Stimulated activated CD4-positive, alpha-beta T cell treated with anti-CD3 and anti-CD28 coated beads, TNF-alpha, amount 100 ng/mL, for 48 hours (primary cell): ENCODE measurements around the gene ASB15.
"Not testable (repeated sequence)": the region's sequence is repeated elsewhere in the genome, so short reads cannot be mapped to it uniquely, and the experiment has no call there.

ENCODE experiments used
- DNase-seq, 3 donors: peaks; one replicate each; pipeline ENCODE4 v3.0.0-alpha.2; 2020; ENCODE audit warnings: low read depth in 3 of 3

ASB15 gene

DNA sequence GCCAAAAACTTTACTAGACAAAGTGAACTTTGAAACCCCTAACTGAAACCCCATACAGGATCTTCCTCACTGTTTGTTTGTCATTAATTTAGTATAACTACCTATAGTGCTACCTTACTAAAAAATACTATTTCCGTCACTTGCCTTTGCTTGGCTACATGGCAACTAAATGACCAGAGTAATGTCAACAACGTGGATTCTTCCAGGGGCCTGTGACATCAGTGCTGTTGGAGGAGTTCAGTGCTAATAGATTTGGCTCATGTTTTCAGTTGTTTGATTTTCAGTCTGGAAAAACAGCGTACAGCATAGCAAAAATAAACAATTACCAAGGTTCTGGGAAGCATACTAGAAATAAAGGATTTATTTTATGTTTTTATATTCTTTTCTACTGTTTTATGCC is 3.0 kb upstream of the ASB15 start:
- no peak for DNase-seq

DNA sequence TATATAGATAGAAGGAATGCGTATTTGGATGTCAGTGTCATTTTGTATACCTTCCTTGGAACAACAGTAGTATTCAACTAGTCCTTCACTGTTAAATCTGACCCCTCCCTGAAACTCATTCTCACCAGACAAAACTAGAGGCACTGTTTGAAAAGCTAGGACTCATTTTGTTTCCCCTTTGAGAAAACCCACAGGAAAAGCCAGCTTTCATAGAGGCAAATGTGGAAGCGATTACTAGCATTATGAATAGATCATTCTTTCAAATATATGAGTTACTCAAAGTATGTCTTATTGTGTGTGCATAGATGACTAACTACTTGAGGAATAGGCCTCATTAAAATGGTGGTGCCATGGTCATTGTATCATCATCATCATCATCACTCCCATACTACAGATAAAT is 1.9 kb upstream of the ASB15 start:
- DNase-seq = no peak

DNA sequence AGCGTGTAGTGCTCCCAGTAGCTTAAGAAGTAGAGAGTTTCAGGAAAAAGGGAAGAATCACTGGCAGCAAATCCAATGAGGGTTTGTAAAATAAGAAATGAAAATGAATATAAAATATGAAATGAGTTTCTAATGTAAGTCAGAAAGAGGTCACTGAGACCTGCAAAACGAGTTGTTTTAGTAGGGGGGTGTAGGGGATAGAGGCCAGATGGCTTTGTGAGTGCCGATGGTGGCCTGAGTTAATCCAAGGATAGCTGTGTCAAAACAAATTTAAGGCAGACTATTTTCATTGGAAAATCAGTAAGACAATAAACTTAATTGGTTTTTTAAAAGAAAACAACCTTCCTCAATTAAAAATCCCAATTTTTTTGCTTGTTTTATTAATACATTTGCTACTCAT is 745 bp upstream of the ASB15 start:
- no peak for DNase-seq

DNA sequence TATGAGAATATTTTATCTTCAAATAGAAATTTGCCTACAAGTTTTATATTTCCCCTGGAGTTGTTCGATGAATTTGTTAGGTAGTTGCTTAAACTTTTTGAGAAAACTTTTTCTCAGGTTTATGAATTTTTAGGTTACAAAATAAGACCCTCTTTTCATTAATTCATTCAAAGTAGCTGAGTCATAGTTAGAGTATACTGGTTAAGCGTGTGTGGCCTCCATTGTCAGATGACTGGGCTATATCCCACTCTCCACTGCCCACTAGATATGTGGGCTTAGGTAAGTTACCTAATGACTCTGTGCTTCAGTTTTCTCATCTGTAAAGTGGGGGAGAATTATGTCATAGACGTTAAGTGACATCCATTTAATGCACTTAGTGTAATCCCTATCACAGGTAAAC is 1.0 kb downstream of the ASB15 start:
- DNase-seq = no peak

DNA sequence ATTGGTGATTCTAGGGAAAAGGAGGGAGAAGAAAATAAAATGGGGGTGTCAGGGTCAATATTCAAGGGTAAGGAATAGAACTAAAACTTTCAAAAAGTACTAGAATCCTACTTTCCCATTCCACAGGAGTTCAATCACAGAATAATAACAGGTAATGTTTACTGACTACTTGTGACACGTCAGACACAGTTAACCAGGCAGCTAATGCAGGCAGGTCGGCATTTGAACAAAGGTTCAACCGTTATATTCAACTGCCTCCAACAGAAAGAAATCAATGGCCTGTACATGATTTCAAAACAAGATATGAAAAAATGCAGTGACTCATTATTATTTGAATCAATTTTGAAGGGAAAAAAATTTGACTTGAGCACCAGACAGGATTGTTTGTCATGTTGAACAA is 3.1 kb downstream of the ASB15 start:
- DNase-seq = no peak

DNA sequence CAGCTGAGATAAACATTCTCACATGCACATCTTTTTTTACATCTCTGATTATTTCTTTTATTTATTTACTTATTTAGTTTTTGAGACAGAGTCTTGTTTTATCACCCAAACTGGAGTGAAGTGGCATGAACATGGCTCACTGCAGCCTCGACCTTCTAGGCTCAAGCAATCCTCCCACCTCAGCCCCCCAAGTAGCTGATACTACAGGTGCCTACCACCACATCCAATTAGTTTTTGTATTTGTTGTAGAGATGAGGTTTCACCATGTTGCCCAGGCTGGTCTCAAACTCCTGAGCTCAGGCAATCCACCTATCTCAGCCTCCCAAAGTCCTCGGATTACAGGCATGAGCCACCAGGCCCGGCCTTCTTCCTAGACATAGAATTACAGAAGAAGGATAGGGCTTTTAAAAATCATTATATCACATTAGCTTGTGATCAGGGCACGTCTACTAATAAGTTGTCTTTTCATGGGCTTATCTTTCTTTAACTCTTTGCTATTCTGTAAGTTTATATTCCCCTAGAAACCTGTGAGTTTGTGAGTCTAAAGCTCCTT is 5.9 kb downstream of the ASB15 start:
- DNase-seq = no peak

DNA sequence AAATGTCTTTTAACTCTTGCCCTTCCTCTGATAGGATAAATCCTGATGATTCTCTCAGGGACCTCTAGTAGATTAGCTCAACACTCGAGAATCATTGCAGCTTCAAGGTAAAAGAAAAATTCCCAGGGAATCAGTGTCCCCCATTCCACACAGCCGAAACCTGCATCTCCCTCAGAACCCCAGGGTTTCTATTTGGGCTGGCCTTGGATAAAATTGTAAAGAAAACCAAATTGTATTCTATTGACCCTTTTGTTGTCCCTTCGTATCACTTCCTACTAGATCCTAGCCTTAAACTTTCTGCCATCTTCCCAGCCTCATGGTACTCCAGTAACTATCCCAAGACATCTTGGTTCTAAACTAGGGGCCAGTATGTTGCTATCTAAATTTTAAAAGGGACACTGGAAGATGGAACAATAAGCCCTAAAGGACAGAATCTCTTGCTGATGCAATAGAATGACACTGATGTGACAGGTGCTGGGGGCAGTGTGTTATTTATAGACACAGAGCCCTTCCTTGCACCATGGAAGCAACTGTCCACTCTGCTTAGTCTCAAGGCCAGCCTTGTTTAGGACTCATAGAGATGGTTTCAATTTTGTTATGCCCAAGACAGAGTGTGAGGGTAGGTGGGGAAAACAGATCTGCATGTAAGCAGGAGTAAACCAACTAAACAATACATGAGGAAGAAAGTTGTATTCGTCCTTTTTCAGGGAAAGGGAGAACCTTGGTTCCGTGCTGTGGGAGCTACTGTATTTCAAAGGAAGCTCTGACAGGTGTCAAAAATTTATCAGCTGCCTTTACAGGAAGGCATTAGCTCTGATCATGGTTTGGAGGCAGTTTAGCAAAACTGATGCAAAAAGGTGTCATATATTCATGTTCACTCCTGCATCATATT is 7.6 kb downstream of the ASB15 start:
- no peak for DNase-seq

DNA sequence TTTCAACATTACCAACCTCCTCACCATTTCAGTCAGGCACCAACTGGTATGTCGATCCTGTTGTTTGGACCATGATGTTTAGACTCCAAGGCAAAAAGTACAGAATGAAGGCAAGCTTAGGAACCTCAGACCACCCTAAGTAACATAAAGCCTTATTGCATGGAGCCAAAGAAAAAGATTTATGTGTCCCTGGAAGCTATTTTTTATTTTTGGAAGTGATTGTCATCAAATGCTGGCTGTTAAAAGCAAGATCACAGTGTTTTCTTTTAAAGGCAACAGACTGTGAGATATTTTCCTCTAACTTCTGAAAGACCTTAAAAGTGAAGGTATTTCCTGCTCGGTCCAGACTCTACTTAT is 8.2 kb downstream of the ASB15 start:
- DNase-seq = no peak

DNA sequence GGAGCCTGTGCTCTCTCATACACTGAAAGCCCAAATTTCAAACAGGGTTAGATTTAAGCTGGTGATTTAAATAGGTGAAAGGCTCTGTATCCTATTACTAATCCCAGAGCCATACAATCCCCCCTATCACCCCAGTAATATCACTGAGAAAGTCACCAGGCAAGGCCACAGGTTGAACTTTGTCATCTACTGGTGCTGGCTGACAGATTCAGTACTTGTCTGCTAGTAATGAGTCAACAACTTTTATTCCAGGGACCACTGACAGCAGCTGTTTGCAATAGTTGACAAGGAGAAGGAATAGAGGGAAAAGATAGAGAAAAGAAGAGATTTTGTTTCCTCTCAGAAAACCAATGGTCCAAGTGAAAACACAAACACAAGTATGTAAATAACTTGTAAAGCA is 10.4 kb downstream of the ASB15 start:
- DNase-seq = no peak

DNA sequence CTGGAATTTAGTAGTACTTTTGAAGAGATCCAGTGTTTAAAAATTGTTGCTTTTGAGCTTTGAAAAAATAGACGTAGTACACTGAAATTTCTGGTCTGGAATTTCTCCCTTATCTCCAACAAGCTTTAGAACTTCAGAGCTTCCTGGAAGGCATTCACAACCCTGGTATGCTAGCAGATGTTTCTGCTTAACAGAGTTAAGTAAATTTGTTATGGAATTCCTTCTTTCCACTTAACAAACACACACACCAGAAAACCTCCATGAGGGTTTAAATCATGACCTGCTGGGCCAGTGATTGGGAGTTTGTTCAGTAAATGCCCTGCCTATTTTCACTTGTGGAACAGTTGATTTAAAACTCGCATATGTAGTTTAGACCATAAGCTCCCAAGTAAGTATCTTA is 13.7 kb downstream of the ASB15 start:
- no peak for DNase-seq

DNA sequence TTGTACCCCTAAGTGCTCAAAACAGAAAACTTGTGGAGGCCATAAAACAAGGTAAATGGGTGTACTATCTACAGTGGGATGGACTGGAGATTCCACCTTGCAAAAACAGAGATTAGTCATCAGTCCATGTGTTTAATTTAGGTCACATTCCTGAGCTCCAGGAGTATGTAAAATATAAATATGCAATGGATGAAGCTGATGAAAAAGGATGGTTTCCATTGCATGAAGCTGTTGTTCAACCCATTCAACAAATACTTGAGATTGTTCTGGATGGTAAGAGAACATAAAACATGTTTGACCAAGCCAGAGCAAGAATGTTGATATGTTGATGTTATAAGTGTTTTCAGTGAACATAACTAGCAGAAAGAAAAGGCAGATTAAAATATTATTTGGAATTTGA is 14.6 kb downstream of the ASB15 start:
- DNase-seq = no peak

DNA sequence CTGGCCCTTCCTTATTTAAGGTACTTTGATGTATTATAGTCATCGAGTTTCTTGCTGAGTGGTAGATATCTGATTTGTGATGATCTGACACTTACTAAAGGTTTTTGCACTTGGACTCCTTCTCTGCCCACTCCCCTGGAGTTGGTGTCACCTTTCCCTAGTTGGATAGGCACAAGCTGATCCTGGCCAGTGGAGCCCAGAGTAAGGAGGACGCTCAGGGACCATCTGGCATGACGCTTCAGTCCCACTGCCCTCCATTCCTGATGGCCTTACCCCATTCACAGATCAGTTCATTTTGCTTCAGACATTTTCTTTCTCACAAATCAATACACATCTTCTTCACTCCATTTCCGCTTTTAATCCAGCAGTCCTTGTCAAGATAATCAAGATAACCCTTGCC is 20.1 kb downstream of the ASB15 start:
- no peak for DNase-seq

DNA sequence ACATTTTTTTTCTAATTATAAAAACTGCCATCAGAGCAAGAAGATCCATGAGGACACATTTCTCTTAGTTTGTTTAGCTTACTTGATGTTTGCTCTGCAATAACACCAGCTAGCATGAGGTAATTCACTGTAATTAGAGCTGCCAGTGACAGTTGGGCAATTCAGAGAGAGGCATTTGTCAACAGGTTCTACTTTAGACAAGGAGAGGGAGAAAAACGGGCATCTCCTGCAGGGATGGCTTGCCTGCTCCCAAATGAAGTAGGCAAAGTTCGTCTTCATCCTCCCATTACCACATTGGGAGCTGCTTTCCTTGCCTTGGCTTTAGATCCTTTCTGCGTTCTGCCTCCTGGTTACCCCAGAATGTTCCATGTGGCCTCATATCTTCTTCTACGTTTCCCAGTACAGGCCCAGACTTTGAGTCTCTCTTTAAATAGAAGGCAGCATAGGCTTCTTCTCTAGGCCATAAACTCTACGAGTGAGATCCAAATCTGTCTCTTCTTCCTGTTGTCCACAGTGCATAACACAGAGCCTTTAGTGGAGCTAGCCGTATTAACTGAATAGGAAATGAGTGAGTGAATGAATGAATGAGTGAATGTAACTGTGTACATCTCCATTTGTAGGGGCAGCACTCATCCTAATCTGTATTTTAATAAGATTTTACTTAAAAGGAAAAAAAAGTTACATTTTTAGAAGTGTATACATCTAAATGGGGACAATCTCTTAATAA is 21.2 kb downstream of the ASB15 start:
- DNase-seq = no peak

DNA sequence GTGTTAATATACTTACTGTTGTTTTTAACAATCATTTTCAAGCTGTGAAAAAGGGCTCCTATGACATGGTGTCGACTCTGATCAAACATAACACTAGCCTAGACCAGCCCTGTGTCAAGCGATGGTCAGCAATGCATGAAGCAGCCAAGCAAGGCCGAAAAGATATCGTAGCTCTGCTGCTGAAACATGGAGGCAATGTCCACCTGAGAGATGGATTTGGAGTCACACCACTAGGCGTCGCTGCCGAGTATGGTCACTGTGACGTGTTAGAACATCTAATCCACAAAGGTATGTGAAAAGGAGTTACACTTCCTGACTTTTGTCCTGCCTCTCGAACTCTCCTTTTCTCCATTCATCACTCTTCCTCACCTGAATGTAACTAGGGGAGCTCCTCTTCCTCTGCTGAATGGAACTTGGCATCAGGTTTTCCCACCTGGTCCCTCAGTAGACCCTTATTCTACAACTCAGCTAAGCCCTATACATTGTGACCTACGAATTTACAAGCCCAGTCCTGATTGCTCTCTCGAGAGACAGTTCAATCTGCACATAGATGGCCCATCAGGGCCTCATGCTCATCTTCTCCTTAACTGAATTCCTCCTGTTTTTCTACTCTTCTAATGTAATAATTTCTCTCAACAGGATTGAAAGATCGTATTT is 23.0 kb downstream of the ASB15 start:
- peak; percentile 45 to 54 (median 50) for DNase-seq

DNA sequence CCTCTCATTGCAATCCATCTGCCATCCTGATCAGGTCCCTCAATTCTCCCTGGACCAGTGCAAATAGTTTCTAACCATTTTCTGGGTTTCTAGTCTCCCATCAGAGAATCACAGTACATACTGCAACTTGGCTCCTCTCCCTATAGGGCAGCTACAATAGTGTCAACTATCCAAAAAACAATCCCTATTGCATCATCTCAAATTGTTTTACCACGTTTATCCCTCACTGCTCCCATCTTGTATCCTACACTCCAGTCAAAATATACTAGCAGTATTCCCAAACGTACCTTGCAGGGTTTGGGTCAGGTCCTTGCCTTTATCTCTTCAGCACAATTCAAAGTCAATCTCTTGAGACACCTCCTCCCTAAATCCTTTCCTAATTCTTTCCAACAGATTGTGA is 23.6 kb downstream of the ASB15 start:
- no peak for DNase-seq

DNA sequence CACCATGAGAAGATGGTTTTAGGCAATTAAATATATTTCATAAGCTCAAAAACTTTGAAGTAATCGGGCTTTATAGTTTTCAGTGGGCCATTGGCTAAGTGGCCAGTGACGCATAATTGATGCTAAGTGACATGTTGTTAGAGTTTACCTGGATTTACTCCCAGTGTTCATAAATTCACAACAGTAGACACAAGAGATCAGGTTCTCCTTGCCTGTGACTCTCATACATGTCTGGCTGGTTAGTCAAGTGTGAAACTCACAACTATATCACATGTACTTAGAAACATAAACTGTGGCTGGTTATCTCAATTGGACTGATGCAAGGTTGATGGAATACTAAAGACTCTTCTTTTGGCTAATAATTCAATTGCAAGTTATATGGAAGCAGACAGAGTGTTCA is 26.2 kb downstream of the ASB15 start:
- DNase-seq = no peak

DNA sequence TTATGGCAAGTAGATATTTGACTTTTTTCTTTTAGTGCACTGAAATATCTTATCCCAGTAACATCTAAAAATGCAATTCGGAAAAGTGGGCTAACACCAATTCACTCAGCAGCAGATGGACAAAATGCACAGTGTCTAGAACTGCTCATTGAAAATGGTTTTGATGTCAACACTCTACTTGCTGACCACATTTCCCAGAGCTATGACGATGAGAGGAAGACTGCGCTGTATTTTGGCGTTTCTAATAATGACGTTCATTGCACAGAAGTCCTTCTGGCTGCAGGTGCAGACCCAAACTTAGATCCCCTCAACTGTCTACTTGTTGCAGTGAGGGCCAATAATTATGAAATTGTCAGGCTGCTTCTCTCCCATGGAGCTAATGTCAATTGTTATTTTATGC is 27.2 kb downstream of the ASB15 start:
- DNase-seq = no peak

DNA sequence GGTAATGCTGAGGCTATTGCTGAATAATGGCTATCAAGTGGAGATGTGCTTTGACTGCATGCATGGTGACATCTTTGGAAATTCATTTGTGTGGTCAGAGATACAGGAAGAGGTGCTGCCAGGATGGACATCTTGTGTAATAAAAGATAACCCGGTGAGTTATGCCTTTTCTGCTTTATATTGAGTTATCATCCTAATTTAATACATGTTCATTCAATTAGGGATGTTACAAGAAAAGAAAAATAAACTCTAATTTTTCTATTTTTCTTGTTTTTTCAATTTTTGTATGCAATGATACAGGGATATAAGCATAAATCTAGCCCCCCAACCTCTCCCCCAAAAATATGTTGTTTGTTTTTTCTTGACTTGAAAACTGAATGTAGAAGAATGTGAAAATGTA is 27.7 kb downstream of the ASB15 start:
- DNase-seq = no peak

DNA sequence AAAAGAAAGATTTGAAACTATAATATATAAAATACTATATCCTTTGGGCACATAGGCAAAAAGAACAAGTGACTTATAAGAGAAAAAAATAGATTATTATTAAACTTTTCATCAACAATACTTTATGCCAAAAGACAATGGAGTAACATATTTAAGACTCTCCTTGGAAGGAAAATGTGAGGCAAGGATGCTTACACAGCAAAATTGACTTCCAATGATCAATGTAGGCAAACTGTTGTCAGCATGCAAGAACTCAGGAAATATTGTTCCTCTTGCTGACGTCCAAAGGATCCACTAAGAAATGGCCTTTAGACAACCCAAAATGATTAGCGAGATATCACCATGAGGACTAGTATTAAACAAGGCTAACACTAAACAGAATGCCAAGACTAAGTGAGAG is 31.2 kb downstream of the ASB15 start:
- no peak for DNase-seq

DNA sequence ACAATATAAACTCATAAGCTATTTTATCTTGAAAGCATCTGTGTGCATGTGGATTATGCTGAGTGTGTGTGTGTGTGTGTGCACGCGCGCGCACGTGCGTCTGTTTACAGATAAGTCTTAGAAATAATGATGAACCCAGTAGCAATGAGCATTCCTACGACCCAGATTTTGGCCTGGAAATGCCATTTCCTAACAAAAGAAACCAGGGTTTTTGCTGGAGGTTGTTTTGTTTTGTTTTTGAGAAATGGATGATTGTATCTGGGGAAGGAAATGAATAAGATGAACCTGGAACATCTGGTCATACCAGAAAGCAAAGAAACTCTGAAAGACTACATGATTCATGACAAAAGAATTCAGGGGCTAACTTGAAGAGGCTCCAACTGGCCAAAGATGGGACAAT is 31.9 kb downstream of the ASB15 start:
- no peak for DNase-seq

DNA sequence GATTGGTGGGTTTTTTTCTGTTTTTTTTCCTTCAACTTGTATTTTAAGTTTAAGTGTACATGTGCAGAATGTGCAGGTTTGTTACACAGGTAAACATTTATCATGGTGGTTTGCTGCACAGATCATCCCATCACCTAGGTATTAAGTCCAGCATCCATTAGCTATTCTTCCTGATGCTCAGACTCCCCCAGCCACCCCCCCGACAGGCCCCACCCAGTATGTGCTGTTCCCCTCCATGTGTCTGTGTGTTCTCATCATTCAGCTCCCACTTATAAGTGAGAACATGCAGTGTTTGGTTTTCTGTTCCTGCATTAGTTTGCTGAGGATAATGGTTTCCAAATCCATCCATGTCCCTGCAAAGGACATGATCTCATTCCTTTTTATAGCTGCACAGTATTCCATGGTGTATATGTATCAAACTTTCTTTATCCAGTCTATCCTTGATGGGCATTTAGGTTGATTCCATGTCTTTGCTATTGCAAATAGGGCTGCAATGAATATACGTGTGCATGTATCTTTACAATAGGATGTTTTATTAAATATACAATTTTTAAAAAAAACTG is 32.5 kb downstream of the ASB15 start:
- DNase-seq = not testable (repeated sequence)
